ENCODE measurements around the gene BPIFB2.

BPIFB2 gene

DNA sequence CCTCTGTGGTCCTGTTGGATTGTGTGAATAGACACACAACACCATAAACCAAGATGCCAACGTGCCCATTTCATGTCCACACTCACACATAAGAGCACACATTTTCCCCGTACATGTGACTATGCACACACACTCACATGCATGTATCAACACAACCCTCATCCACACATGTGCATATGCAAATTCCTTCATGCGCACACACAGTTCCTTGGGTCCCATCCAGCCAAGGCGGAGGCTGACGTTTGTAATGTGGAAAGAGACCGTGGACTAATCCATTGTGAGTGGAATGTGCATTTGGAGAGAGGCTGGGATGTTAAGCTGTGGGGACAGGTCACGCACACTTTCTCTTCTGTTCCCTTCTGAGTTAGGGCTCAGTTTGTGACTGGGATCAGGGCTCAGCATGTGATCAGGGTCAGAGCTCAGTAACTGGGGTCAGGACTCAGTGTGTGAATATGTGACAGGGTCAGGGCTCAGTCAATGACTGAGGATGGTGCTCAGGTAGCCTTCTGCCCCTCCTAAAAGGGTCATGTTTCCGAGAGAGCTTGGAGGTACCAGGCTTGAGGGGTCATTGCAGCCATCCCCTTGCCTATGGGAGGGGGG is 628 bp upstream of the BPIFB2 start:
- DNase-seq (ENCODE audit: low spot score), result no peak

- DNase-seq (ENCODE audit: low spot score), result no peak
Observed at GRCh38 chr20:33008336-33009213, 1.1 kb downstream of the BPIFB2 start.

DNA sequence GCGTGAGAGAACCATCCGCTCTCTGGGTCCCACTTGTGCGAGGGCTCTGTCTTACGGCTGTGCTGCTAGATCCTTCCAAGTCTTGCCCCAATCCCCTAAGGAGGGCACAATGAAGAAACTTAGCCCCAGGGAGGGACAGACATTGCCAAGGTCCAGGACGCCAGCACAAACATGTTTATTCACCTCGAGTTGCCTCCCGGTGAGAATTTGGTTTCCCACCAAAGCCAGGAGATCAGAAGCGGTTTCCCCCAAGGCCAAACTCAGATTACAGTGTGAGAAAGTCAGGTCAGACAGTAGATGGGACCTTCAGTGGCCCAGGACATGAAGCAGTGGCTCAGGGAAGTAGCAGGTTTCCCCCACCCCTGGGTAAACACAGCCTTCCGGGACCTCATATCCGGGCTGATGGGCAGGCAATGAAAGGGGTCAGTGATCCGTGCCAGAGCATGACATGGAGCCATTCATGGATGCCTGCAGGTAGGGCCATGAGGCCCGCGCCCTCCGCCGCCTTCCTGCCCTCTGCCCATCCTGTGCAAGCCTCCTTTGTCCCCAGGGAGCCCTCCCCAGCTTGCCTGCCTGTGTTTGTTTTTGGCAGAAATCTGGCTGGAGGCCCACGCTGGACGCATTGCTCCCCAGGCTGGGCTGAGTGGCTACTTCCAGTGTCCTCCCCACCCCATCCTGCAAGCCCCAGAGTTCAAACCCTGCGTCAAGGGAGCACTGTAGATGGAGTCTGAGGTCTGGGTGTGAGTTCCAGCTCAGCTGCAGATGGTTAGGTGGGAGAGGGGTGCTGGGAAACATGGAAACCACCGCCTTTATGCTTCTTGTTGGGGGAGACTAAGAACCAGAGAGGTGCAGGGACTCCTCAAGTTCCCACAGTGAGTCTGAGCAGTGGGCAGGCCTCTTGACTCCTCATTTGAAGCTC is 2.0 kb downstream of the BPIFB2 start:
- no peak for DNase-seq (ENCODE audit: low spot score)

DNA sequence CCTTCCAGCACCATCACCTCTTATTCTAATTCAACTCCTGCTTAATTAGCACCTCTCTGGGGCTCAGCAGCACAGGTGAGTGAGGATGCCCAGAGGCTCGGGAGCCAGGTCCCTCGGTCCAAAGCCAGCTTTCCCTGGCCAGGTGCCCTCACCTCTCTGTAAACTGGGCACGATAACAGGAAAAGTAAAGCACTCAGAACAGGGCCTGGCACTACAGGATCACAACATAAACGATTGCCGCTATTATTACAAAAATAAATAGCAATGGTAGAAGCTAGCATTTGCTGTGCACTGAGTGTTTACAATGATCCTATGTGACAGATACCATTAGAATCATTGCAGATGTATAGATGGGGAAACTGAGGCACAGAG is 2.6 kb downstream of the BPIFB2 start:
- DNase-seq (ENCODE audit: low spot score), result no peak

GRCh38 chr20:33010674-33011449 is 3.4 kb downstream of the BPIFB2 start:
- no peak for DNase-seq (ENCODE audit: low spot score)

GRCh38 chr20:33012327-33013189 is 5.1 kb downstream of the BPIFB2 start:
- no peak for DNase-seq (ENCODE audit: low spot score)

- no peak for DNase-seq (ENCODE audit: low spot score)
Observed at GRCh38 chr20:33013701-33014326, 6.3 kb downstream of the BPIFB2 start.

DNA sequence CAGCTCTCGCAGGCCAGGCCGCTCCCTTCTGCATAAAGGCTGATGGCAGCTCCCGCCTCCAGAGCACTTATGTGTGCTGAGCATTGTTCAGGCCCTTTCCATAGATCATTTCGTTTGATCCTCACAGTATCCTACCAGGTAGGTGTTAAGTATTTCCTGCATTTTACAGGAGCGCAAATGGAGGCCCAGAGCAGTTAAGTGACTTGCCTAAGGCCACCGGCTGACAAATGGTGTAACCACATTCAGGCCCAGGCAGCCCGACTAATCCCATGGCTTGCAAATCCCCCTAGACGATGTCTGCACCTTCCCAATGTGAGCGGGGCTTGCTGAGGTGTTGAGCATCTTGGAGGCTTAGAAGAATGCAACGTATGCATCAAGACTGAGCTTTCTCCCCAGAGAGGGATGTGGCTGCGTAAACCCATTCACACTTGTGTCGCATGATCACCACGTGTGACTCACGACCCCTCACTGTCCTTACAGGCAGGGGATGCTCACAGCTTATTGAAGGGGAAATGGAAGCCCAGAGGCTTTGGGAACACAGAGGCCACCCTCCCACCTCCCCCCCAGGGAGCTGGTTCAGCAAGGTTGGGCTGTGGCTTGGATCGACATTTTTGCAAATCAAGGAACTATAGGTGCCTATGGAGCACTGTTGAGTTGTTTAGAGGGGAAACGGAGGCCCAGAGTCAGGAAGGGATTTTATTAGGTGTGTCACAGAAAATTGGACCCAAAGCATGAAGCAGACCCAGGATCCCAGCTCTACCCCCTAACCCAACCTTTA is 7.0 kb downstream of the BPIFB2 start:
- DNase-seq (ENCODE audit: low spot score), result no peak

- DNase-seq (ENCODE audit: low spot score), result no peak
Observed at GRCh38 chr20:33015114-33015484, 7.6 kb downstream of the BPIFB2 start.

- DNase-seq (ENCODE audit: low spot score), result no peak
Observed at GRCh38 chr20:33015700-33016580, 8.4 kb downstream of the BPIFB2 start.

DNA sequence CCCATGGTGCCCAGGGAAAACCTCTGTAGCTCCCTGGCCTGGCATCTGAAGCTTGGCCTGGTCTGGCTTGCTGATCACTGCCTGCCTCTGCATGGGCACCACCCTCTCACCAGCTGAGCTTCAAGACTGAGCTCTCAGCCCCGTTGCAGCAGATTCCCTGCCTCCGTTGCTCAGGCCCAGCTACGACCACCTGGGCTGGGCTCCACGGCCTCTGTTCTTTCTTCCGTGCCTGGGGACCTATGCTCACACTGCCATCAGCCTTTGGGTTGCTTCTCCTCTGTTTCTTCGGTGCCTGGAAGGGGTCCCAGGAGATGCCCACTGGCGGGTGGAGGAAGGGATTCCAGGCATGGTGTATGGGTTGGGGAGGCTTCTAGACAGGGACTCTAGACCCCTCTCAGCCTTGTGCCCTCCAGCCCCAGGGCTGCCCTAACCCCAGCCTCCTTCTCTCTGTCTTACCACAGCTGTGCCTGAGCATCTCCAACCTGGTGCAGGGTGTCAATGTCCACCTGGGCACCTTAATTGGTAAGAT is 9.1 kb downstream of the BPIFB2 start:
- DNase-seq (ENCODE audit: low spot score), result no peak

GRCh38 chr20:33017542-33017941 is 10.0 kb downstream of the BPIFB2 start:
- DNase-seq (ENCODE audit: low spot score), result no peak

DNA sequence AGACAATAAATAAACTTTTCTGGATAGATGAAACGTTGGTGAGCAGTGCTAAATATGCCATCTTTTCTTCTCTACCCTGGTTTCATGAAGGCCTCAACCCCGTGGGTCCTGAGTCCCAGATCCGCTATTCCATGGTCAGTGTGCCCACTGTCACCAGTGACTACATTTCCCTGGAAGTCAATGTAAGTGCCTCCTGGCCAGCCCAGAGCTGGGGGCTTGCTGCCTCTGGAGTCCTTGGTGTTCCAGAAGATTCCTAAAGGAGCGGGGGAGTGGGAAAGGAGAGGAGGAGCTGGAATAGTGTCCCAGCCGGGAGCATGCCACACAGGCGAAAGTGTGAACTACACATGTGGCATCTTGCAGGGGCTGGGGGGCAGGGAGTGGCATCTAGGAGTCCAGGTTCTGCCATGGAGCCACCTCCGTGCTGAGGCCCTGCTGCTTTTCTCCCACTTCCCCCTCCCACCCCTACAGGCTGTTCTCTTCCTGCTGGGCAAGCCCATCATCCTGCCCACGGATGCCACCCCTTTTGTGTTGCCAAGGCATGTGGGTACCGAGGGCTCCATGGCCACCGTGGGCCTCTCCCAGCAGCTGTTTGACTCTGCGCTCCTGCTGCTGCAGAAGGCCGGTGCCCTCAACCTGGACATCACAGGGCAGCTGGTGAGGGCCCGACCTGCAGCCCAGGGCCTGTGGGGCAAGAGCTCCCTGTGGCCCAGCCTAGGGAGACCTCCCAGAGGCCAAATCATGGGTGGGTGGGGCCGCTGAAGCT is 10.8 kb downstream of the BPIFB2 start:
- no peak for DNase-seq (ENCODE audit: low spot score)

DNA sequence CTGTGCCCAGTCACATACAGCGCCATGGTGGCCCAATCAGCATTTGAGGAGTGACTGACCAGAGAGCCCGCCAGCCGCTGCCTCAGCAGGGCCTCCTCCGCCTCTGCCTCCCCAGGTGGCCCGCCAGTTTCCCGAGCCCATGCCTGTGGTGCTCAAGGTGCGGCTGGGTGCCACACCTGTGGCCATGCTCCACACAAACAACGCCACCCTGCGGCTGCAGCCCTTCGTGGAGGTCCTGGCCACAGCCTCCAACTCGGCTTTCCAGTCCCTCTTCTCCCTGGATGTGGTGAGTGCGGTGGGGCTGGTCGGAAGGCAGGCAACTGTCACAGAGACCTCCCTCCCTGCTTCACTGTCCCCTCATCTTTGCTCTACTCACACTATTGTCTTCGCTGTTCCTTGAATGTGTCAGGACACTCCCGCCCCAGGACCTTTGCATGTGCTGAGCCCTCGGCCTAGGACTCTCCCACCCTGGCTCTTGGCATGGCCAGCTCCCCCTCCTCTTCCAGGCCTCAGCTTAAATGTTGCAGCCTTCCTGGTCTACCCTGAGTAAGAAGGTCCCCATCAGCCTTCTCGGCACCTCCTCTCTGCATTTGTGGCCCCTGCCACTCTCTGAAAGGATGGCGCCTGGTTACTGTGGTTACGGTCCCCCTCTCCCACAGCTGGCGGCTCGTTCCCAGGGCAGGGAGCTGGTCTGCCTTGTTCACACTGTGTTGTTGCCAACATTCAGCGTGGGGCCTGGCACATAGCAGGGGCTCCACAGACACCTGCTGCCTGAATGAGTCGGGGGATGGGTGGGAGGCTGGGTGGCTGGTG is 12.2 kb downstream of the BPIFB2 start:
- no peak for DNase-seq (ENCODE audit: low spot score)

- DNase-seq (ENCODE audit: low spot score), result no peak
Observed at GRCh38 chr20:33020278-33021161, 13.0 kb downstream of the BPIFB2 start.

GRCh38 chr20:33021879-33022278 is 14.4 kb downstream of the BPIFB2 start:
- DNase-seq (ENCODE audit: low spot score), result no peak

Data from CD4-positive, alpha-beta T cell treated with Interleukin-15 for 4 hours (primary cell).